Suppressor macrophage treated with lipopolysaccharide for 4 hours (primary cell): Measurements from ENCODE around the gene FAM240A.

ENCODE experiments used
- DNase-seq: peaks from one replicate; pipeline ENCODE4 v3.0.0-alpha.2; 2020

The FAM240A gene

DNA sequence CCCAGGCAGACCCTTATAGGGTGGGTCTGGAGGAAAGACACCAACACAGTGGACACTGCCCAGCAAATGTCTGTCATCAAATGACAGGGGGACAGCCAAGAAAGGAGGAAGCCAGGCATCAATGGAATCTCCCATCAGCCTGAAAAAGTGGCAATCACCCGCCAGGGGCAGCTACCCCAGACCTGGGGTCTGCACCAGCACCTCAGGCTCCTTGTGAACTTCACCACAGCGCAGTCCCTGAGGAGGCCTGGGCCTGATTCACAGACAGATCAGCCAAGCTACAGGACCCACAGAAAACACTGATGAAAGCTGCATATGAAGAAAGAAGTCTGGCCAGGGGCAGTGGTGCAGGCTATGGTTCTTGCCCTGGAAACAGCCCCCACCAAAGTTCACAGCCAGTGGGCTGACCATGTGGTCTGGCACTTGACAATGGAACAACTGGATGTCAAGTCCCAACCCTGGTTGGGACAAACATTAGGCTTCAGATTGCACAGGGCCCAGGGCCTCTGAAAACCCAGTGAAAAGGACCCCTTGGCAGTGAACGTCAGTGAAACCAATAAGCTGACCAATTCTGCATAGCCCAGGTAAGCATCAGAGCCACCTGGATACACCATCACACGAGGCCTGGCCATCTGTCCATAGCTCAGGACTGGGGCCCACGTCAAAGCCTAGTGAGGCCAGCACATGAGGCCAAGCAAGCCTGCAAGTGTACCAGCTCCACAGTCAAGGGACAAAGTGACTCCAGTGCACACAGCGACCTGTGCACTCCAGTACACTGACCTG, 52.1 kb downstream of the FAM240A start:
- no peak for DNase-seq

DNA sequence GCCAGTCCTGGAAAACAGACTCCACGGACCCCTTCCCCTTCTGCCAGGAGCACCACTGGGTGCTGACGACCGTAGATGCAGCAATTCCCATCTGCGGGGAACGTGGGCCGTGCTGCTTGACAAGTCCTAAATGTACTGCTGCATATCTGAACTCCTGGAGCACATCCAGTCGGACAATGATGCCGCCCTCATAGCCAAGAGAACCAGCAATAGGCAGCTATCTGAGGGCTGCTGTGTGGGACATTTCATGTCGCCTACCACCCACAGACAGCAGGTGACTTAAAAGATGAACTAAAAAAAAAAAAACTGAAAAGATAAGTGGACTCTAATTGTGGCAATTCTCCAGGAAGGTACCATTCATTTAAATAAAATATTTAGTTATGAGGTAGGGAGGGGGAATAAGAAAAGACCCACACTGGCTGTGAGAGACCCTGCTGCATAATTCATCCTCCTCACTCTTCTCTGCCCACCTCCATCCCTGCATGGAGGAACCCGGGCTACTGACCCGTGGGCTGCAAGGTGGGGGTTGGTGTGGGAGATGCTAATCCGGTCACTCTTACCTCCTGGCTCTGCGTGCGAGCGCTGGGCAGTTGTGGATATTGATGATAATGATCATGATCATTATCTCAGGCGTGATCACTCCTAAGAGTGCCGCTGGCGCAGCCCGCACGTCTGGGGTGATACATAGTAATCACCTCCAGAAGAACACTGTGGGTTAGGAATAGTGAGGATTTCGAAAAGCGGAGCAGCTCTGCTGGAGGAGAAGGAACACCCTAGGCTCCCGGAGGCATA, 52.8 kb downstream of the FAM240A start:
- DNase-seq: no peak

DNA sequence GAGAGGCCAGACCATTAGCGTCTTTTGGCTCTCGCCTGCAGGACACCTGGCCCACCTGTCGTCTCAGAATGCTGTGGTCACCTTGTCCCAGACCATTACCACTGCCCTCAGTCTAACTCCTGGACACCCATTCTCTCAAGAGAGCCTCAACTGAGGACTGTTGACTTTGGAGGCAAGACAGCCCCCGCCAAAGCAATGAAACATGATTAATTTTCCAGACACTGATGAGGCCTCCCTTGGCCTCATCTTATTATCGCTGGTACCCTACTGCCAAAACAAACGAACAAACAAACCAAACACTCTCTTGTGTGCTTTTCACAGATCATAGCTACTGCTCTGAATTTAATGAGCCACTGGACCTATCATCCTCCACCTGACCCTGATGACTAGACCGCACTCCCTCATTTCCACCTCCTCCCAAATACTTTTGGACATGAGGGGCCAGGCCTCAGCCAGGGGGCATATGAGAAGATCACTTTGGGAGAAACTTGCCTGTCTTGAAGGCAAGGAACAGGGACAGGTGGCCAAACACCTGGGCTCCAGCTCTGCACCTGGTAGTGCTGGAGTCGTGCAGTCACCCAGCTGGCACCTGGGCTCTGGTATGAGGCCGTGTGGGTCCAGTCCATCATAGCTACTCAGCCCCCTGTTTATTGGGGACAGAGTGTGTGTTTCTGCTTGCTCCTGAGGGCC, 53.6 kb downstream of the FAM240A start:
- DNase-seq: no peak

DNA sequence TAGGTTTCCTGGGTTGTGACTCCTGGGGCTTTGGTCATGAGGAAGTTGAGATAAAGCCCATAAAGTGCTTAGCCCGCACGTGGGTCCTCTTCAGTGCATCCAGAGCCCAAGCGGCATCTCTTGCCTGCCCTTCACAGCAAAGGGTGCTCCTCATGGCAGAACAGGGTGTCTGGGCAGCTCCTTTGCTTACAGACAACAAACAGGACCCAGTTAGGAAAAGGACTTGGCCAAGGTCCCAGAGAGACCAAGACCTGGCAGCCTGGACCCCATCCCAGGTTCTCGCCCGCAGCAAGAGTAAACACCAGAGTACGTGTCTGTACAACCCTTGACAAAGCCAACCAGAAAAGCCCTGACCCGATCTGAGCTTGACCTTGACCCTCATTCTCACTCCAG, 54.1 kb downstream of the FAM240A start:
- DNase-seq: no peak

DNA sequence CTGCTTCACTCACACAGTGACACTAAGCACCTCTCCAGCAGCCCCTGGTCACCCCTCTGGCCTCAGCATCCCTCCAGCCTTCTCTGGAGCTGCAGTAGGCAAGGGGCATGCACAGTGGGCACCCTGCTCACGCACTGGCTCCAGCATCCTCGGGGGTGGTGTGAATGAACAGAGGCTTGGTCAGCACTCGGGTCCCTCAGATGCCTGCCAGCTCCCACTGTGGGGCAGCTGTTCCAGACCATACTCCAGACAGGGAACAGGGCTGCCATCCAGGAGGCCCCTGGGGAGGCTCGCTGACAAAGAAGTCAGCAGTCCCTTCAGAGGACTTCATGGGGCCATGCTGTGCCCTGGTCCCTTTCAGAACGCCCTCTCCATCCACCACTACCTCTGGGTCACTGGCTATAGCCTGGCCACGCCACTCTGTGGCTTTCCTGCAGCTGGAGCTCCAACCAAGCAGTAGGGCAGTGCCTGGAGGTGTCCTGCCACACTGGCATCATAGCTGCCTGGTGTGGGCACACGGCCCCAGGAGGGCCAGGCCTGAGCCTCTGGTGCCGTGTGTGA, 54.8 kb downstream of the FAM240A start:
- DNase-seq: no peak

DNA sequence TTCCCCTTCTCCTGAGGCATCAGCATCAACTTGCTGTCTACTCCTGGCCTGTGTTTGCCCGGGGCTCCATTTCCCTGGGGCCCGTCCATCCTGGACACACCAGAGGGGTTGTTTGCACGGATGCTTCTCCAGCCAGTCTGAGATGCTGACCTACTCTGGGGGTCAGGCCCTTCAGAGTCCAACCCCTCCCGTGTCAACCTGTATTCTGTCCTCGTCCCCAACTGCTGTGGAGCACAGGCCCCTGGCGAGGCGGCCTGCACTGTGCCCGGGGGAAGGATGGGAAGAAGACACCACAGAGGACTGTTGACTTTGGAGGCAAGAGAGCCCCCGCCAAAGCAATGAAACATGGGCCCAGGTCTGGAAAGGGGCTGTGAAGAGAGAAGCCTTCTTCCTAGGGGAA, 55.3 kb downstream of the FAM240A start:
- DNase-seq: no peak

DNA sequence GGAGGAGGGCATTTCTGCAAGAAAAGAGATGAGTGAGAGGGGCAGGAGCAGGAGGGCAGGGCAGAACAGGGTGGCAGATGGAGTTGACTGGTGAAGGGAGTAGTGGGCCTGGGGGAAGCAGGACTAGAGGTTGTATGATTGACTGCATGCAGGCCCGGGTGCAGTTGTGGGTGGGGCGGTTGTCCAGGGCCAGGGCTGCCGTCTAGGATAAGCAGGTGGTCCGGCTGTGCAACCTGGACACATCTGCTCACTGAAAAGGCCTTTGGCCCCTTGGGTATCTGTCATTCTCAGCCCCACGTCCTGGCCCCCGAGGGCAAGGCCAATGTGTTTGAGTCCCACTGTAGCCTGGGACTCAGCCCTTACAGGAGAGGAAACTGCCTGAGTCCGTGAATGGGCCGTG, 55.8 kb downstream of the FAM240A start:
- no peak for DNase-seq

DNA sequence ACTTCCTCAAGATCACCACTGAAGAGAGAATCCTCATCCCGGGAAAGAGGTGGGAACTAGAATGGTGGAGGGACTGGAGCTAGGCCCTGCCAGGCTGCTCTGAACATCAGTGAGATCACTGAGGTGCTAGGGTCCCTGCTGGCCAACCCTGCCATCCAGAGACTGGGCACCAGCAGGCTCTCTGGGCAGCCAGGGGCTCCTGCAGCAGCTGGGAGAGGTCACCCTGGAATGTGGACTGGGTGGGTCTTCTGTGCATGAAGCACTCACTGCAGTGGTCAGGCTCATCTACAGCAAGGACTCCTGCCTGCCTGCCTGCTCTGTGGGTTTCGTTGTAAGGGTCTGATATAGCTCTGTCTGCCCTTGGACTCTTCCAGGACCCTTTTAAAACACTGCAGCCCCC, 56.3 kb downstream of the FAM240A start:
- DNase-seq: no peak

DNA sequence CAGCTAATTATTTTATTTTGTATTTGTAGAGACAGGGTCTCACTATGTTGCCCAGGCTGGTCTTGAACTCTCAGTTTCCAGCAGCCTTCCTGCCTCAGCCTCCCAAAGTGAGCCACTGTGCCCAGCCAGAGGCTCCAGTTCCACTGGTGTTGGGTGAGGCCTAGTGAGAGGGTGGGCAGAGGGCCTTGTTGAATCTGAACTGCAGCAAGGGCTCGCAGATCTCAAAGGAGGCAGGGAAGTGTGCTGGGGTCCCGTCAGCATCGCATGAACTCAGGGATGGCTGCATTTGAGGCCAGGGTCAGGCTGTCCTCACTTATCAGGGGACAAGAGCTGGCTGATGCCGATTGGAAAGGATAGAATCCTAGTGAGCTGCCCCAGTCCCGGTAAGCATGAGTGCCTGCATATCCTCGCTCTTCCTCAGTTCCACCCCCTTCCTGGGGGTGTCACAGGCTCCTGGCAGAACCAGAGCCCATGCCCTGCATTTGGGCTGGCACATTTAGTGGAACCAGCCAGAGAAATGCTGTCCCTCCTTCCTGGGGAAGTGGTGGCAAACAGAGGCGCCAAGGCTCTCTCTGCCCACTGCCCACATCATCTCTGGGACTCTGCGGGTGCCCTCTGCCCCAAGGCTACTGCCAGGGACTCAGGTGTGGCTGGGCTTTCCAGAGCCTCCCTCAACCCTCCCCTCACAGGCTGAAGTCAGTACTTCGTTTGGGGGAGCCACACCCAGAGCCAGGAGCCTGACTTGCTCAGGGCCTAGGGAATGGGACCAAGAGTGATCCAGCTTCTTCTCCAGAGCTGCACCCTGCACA, 57.1 kb downstream of the FAM240A start:
- no peak for DNase-seq

DNA sequence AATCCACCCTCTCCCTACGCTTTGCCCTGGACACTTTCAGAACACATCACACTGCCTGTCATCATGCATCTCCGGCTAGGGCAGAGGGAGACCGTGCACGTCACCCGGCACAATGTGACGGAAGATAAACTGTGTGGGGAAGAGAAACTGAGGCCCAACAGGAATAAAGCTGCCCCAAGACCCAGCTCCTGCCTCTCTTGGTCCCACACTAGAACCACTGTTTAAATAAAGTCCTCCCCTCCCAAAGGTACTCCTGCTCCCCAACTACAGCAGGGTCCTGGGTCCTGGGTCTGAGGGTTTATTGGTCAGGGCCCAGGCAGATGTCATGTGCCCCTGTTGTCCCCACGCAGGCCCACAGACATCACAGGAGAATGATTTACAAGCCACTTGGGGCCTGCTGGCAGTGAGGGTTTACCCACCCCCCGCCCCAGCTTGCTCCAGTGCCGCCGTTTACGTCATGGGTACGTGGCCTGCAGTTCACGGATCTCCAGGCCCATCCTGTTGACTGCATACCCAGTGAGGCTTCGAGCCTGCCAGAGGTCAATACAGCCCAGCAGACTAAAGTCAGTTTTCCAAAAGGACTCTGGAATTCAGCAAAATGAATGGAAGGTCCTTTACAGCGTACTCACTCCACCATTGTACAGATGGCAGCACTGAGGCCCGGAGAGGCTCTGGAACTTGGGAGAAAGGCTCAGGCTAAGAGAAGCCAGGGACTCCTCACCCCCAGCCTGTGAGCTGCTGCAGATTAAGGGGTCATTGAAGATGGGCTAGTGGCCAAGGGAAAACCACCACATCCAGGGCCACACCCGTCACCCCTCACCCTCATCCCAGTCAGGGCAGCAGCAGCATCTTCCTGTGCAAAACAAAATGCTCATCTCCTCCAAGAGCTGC, 57.9 kb downstream of the FAM240A start:
- no peak for DNase-seq

DNA sequence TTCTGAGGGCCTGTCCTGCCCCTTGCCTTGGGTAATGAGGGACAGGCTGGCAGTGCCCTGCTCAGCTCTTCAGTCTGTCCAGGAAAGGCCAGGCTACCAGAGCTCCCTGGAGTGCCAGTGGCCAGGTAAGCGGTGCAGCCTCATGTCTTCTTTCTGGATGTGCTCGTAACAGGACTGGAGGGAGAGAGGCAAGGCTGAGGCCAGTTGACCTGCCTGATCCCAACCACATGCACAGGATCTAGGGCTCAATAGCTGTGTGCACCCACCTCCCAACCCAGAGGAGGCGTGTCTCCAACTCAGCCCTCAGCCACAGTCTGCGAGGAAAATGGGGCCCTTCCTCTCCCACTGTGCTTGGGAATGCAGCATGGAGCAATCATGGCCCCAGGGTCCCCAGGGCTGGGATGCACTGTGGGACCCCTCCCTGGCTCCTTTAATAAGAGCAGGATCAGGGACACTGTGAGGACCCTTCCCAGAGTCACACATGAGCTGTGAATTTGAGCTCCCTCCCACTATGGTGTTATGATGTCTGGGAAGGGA, 58.6 kb downstream of the FAM240A start:
- no peak for DNase-seq

DNA sequence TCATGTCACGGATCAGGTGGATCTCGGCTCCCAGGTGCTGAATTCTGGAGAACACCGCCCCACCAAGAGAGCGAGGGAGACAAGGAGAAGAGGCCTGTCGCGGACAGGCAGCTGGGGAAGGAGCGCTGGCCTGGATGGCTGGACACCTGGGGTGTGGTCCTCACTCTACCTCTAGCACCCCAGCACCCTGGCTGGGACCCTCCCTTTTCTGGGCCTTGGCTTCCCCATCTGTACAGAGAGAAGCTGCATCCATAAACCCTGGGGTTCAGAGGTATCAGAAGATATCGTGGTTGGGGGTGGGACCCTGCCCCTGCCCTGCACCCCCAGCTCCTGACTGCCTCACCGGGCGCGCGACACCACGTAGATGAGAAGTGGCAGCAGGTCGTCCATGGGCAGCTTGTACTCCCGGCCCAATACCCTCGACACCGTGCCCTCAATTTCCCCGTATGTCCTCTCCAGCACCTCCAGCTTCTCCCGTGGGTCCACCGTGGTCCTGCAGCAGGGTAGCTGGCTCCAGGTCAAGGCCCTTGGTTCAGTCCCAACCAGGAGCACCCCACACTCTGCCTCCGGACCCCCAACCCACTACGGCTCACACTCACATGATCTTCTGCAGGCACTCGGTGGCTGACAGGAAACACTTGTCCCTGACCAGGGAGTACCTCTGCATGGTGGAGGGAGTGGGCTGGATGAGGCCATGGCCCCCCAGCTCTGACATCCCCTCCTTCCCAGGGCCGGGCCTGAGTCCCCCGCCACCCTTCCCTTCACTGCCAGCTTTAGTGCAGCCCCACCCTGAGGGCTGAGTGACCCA, 59.4 kb downstream of the FAM240A start:
- DNase-seq: no peak

DNA sequence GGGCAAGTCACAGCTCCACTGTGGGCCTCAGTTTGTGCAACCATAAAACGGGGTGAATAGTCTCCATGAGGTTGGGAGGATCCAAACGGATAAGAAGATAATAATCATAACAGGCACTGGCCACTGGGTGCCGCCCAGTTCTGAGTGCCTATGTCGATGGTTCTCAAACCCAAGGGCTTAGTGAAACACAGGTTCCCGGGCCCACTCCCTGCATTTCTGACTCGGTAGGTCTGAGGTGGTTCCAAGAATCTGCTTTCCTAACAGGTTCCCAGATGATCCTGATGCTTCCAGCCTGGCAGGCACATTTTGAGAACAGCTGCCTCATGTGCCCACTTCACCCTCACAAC, 60.0 kb downstream of the FAM240A start:
- no peak for DNase-seq

DNA sequence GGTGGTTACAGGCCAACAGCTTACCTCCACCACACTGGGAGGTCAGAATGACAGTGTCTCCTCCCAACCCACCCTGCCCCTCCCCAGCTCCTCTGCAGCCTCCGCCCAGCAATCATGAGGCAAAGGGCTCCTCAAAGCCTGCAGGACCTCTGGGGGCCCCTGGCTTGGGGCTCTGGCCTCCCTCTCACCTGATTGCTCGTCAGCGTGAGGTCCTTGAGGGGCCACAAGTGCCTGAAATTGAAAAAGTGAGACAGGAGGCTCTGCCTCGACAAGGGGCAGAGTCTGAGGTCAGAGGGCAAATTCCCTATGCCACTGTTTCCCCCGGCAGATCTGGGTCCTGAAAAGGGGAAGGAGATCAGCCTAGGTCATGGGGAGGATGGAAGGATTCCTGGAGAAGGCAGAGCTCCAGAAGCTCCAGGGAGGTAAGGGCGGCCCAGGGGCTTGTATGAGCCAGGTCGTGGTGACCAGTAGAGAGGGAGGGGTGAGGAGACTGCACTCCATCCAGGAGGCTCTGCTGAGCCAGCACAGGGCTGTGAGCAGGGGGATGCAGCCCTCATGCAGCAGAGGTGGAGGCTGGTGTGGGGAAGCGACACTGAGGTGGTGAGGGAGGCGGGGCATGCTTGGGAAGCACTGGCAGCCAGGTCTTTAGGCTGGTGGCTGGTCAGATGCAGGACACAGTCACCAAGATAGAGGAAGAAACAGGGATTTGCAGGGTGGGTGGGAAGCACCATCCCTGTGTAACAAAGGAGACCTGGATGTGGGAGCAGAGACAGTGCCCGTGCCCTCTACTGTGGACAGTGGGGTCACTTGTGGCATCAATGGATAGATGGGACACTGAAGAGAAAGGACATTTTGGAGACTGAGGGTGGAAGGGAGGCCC, 61.1 kb downstream of the FAM240A start:
- DNase-seq: no peak

DNA sequence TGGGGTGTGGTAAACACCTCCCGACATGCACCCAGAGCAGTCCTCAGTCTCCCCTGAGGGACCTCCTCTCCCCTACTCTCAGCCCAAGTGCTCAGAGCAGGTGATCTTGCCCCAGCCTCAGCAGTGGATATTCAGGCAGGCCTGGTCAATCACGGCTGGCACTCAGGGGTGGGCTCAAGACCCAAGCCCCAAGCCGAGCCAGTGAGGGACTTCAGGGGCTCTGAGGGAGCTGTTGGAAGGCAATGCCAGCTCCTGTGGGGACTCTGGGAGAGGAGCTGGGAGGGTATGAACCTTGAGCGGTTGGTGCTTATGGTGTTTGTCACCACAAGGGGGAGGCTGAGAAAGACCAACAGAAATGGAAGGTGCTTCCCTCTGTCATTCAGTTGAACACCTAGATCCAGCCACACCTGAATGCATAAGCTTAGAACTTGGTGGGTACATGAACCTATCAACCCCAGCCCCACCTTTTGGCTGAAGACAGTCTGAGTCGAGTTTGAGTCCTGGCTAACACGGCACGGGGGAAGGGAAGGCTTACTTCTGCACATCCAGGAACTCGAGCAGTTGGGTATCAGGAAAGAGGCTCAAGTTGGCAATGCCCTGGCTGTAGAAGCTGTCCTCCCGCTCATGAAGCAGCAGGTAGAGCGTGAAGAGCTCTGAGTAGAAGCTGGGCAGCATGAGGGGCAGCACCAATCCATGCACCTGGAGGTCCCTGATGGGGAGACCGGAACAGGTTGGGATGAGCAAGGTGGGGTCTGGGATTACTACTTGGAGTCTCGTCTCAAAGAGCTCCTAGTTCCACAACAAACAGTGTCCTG, 61.9 kb downstream of the FAM240A start:
- DNase-seq: no peak

DNA sequence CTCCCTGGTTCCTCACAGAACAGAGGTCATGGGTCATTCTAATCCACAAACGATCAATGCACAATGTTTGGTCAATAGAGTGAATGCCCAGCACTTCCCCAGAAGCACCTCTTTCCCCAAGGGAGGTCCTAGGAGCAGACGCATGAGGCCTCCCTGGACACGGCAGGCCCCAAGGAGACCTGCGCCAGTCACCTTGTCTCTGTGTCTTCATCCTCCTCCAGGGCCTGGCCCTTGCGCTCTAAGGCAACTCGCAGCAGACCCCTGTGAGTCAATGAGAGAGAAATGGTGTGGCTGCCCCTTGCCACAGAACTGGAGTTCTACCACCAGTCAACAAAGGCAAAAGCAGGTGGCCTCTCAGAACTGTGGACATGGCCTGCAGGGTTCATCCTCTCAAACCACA, 63.1 kb downstream of the FAM240A start:
- no peak for DNase-seq
